WTC11 (cell line): ENCODE results near the gene CCK.

Experiments used
- CBFB ChIP-seq: sonication (generic); formaldehyde crosslinking; IDR thresholded peaks from 2 replicates; pipeline ENCODE4 v1.8.1; 2022; ENCODE audit warnings: mild to moderate bottlenecking, low read depth, missing genetic modification reagents
- CDX4 ChIP-seq: fragments of 250-450 bp; sonication (Bioruptor Pico); IDR thresholded peaks from 2 replicates; pipeline ENCODE4 v1.9.0; 2021; ENCODE audit warnings: moderate library complexity, mild to moderate bottlenecking, inconsistent platforms, borderline replicate concordance
- CTCF ChIP-seq: fragments of 200-600 bp; IDR thresholded peaks from 2 replicates; pipeline ENCODE4 v1.8.0; 2022; ENCODE audit warnings: antibody characterized with exemption
- E2F4 ChIP-seq: sonication (generic); formaldehyde crosslinking; IDR thresholded peaks from 2 replicates; pipeline ENCODE4 v1.8.1; 2022; ENCODE audit warnings: low read depth, mild to moderate bottlenecking, moderate library complexity, missing genetic modification reagents, borderline replicate concordance
- IRF2 ChIP-seq: sonication (generic); formaldehyde crosslinking; IDR thresholded peaks from 2 replicates; pipeline ENCODE4 v1.8.0; 2022; ENCODE audit warnings: low read depth, missing genetic modification reagents, borderline replicate concordance
- KAT7 ChIP-seq: sonication (generic); formaldehyde crosslinking; IDR thresholded peaks from 2 replicates; pipeline ENCODE4 v1.8.1; 2023; ENCODE audit warnings: missing genetic modification reagents, mild to moderate bottlenecking, borderline replicate concordance
- MAX ChIP-seq: sonication (generic); formaldehyde crosslinking; IDR thresholded peaks from 2 replicates; pipeline ENCODE4 v1.8.0; 2022; ENCODE audit warnings: mild to moderate bottlenecking, missing genetic modification reagents
- NR2C2 ChIP-seq: sonication (generic); formaldehyde crosslinking; IDR thresholded peaks from 2 replicates; pipeline ENCODE4 v1.8.0; 2022; ENCODE audit warnings: mild to moderate bottlenecking, missing genetic modification reagents
- SMAD3 ChIP-seq: sonication (generic); formaldehyde crosslinking; IDR thresholded peaks from 2 replicates; pipeline ENCODE4 v1.8.0; 2022; ENCODE audit warnings: missing genetic modification reagents, mild to moderate bottlenecking, borderline replicate concordance
- SP1 ChIP-seq: sonication (generic); formaldehyde crosslinking; conservative IDR thresholded peaks from 2 replicates; pipeline ENCODE4 v1.8.1; 2022; ENCODE audit warnings: missing genetic modification reagents
- ZBTB43 ChIP-seq: sonication (generic); formaldehyde crosslinking; IDR thresholded peaks from 2 replicates; pipeline ENCODE4 v1.8.1; 2023; ENCODE audit warnings: mild to moderate bottlenecking, missing genetic modification reagents

- TF ChIP-seq CTCF (no peak), IRF2 (CRISPR knock-in tag) (no peak), CBFB (CRISPR knock-in tag) (no peak), MAX (CRISPR knock-in tag) (no peak), CDX4 (CRISPR knock-in tag) (no peak), NR2C2 (CRISPR knock-in tag) (no peak), ZBTB43 (CRISPR knock-in tag) (no peak), SP1 (CRISPR knock-in tag) (no peak), SMAD3 (CRISPR knock-in tag) (no peak), E2F4 (CRISPR knock-in tag) (no peak), KAT7 (CRISPR knock-in tag) (no peak)
Observed at GRCh38 chr3:42216931-42217333, 49.1 kb downstream of the CCK start.
